ENCODE results near the gene GNA15.

The GNA15 gene

DNA sequence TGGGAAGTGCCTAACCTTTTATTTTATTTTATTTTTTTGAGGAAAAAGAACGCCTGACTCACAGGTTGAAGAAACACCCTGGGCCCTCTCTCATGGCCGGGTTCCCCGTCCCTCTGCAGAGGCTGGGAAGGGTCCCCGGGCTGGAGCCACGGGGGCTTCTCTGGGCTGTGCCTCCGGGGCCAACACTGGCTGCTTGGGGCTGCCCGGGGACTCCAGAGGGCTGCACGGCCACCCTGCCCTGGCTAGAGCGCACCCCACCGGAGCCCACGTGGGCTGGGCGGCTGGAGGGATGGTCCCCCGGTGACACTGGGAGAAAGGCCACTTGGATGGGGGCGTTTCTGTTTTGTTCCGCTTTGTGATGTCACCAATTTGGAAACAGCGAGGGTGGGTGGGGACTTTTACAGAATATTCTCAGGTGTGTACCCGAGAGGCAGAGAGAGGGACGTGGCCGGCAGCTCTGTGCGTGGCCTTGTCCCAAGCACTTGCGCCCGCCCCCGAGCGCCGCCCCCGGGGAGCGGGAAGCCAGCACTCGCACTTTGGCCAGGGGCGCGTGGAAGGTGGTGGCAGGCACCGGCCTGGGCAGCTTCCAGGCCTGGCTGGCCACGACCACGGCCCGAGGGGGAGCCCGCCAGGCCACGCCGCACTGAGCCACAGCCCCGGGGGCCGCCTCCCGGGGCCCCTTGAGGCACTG is 13.9 kb upstream of the GNA15 start:
- TF ChIP-seq, protein P1, sequence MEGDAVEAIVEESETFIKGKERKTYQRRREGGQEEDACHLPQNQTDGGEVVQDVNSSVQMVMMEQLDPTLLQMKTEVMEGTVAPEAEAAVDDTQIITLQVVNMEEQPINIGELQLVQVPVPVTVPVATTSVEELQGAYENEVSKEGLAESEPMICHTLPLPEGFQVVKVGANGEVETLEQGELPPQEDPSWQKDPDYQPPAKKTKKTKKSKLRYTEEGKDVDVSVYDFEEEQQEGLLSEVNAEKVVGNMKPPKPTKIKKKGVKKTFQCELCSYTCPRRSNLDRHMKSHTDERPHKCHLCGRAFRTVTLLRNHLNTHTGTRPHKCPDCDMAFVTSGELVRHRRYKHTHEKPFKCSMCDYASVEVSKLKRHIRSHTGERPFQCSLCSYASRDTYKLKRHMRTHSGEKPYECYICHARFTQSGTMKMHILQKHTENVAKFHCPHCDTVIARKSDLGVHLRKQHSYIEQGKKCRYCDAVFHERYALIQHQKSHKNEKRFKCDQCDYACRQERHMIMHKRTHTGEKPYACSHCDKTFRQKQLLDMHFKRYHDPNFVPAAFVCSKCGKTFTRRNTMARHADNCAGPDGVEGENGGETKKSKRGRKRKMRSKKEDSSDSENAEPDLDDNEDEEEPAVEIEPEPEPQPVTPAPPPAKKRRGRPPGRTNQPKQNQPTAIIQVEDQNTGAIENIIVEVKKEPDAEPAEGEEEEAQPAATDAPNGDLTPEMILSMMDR (IDR thresholded peaks at IDR 0.05; ENCODE audit: low read depth, low read length, missing control alignments) = no peak
- H3K4me3 ChIP-seq (ENCODE audit: low read depth, low read length) = no peak overlapping the region
- in situ Hi-C loops (cut with HindIII; ENCODE audit: low sequenced_read_pairs) = no loop called here
- no peak for DNase-seq (ENCODE audit: low read depth)

DNA sequence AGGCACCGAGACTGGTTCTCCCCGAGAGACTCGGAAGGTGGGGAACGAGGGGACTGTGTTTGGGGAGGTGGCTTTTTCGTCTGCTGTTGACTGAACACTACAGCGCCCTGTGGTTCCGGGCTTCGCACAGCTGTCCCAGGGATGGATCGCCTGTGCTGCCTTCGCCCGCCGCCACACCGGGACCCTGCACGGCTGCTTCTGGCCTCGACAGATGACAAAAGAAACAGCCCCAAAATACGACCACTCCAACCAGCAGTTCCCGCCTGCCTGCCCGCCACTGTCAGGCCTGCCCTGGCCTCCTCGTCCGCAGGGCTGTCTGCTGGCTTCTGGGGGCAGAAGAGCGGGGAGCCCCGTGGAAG is 13.3 kb upstream of the GNA15 start:
- in situ Hi-C loops (cut with HindIII; ENCODE audit: low sequenced_read_pairs) = no loop called here
- TF ChIP-seq, protein P1 (IDR thresholded peaks at IDR 0.05; ENCODE audit: low read depth, low read length, missing control alignments) = no peak
- H3K4me3 ChIP-seq (ENCODE audit: low read depth, low read length) = no peak overlapping the region

DNA sequence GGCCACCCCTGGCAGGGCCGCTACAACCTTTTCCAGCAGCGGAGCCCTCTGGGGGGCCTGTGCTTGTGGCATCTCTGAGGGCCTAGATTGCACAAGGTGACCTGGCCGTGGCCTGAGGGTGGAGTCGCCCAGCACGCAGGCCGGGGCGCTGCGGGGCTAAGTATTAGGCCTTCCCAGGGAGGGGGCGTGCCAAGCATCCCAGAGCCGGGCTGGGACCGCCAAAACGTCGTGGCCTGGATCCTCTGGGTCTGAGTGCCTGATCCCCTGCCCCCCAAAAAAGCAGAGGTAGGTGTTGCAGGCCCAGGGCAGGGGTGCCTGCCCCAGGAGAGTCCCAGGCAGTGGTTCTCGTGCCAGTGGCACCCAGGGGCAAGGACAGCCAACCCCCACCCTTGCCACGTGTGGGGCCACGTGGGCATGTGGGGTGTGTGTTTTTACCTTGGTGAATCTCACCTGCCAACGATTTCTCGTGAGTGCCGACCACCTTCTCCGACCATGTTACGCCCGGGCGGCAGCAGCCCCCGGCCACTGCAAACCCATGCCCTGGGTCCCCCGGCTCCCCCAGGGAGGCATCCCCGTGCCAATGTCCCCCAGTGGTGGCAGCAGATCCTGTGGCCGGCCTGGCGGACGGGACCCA is 12.6 kb upstream of the GNA15 start:
- no peak overlapping the region for H3K4me3 ChIP-seq (ENCODE audit: low read depth, low read length)
- in situ Hi-C loops (cut with HindIII; ENCODE audit: low sequenced_read_pairs) = no loop called here
- TF ChIP-seq, protein P1 (IDR thresholded peaks at IDR 0.05; ENCODE audit: low read depth, low read length, missing control alignments) = no peak
- no peak for DNase-seq (ENCODE audit: low read depth)

More for the DNA sequence above, 13.3 kb upstream of the GNA15 start:
- no peak for DNase-seq (ENCODE audit: low read depth)

DNA sequence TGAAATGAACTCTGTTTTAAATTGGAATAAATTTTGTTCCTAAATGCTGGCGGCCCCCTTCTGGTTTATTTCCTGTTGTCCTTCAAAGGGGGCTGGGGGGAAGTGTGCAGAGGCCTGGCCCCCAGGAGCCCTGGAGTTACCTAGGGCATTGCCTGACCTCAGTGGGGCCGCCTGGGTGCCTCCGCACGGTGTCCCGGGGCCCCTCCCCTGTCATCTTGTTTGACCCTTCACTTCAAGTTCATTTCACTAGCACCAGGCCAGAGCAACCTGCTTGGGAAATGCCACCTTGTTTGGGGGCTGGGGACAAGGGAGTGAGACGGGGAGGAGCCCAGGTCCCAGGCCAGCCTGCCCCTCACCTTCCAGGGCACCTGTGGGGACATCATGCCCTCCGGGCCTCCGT is 11.9 kb upstream of the GNA15 start:
- TF ChIP-seq, protein P1 (IDR thresholded peaks at IDR 0.05; ENCODE audit: low read depth, low read length, missing control alignments) = no peak
- in situ Hi-C loops (cut with HindIII; ENCODE audit: low sequenced_read_pairs) = no loop called here
- no peak for DNase-seq (ENCODE audit: low read depth)
- H3K4me3 ChIP-seq (ENCODE audit: low read depth, low read length) = no peak overlapping the region

DNA sequence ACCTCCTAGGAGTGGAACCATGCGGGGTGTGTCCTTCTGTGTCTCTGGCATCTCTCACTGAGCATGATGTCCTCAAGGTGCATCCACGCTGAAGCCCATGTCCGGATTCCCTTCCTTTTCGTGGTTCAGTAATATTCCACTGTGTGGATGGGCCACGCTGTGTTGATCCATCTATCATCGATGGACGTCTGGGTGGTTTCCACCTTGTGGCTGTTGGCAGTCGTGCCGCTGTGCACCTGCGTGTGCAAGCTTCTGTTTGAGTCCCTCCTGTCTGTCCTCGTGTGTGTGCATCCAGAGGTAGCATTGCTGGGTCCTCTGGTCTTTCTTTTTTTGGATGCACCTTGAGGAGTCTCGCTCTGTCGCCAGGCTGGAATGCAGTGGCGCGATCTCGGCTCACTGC is 11.2 kb upstream of the GNA15 start:
- in situ Hi-C loops (cut with HindIII; ENCODE audit: low sequenced_read_pairs) = no loop called here
- H3K4me3 ChIP-seq (ENCODE audit: low read depth, low read length) = no peak overlapping the region
- TF ChIP-seq, protein P1 (IDR thresholded peaks at IDR 0.05; ENCODE audit: low read depth, low read length, missing control alignments) = no peak
- no peak for DNase-seq (ENCODE audit: low read depth)

DNA sequence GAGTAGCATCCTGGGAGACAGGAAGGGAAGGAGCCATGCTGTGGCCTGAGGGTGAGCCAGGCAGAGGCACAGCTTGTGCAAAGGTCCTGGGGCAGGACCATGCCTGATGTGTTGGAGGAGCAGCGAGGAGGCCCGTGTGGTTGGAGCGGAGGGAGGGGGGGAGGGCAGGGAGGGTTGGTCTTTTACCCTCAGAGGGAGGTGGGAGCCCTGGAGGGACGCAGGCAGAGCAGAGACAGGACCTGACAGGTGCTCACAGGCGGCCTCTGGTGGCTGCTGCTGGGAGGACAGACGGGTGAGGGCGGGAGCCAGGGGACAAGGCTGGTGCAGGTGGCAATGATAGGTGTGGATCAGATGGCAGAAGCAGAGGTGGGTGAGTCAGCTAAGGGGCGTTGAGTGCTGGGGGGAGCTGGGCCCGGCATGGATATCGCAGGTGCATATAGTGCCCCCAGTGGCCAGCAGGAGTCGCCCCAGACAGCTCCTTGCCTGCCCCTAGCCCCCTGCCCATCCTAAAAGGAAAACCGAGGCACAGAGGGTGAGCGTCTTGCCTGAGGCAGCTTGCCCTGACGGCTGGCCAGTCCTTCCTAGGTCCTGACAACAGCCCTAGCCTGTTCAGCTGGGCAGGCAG is 9.8 kb upstream of the GNA15 start:
- no peak for DNase-seq (ENCODE audit: low read depth)
- TF ChIP-seq, protein P1 (IDR thresholded peaks at IDR 0.05; ENCODE audit: low read depth, low read length, missing control alignments) = peak; percentile 82
- in situ Hi-C loops (cut with HindIII; ENCODE audit: low sequenced_read_pairs) = no loop called here
- no peak overlapping the region for H3K4me3 ChIP-seq (ENCODE audit: low read depth, low read length)

All from astrocyte of the cerebellum (primary cell).